Measurements from ENCODE around the gene ELAVL2. TPM values are rescaled to one million over a fixed set of nuclear protein-coding genes. Genes with fewer than 3 reads are reported as not detected.

Gene ELAVL2
- total RNA-seq, 1 experiment from 2014 or later, result 16.8 TPM

GRCh38 chr9:23820451-23821374 is 5.3 kb downstream of the ELAVL2 start:
- Histone ChIP-seq H4K20me1 (ENCODE audit: control insufficient read depth, insufficient read depth, insufficient read length) (no peaks in the 10 kb centered on the region), H3K9me3 (ENCODE audit: control insufficient read depth, low read depth, low read length) (no peaks in the 10 kb centered on the region), H4K8ac (replicated peaks; ENCODE audit: insufficient read length, low read depth, low read length) (no peak overlapping the region), H4K91ac (ENCODE audit: insufficient read length, low read depth, low read length) (no peak overlapping the region), H4K5ac (ENCODE audit: insufficient read length, low read depth, low read length) (no peak overlapping the region), H3K4me2 (ENCODE audit: insufficient read depth, insufficient read length, low read length) (peak overlapping the region; percentile 97), H2AFZ (ENCODE audit: low read length) (no peak overlapping the region), H2BK5ac (ENCODE audit: insufficient read length, low read length) (no peak overlapping the region), H3K14ac (ENCODE audit: insufficient read depth, low read length) (peak overlapping the region; percentile 84), H3K56ac (ENCODE audit: insufficient read length, low read depth, low read length) (no peak overlapping the region), H3K23me2 (ENCODE audit: insufficient read length, low read depth, low read length, poor library complexity, severe bottlenecking) (peaks cover 50% of the 10 kb centered on the region), H3K23ac (ENCODE audit: insufficient read length, low read depth, low read length) (no peak overlapping the region), H2BK20ac (ENCODE audit: low read depth, low read length, poor library complexity, severe bottlenecking) (no peak overlapping the region), H3K79me1 (ENCODE audit: insufficient read depth, low read depth, low read length, poor library complexity, severe bottlenecking) (no peaks in the 10 kb centered on the region), H2AK5ac (ENCODE audit: insufficient read length, low read length) (no peak overlapping the region), H2BK120ac (ENCODE audit: low read depth, low read length, poor library complexity, severe bottlenecking) (no peak overlapping the region), H3K4ac (ENCODE audit: low read depth, low read length) (no peak overlapping the region), H3K27ac (ENCODE audit: insufficient read length, low read depth, low read length) (no peak overlapping the region), H3K18ac (ENCODE audit: insufficient read length, low read depth, low read length) (peak overlapping the region; percentile 41), H3K27me3 (ENCODE audit: insufficient read depth, low read length) (peaks cover 8% of the 10 kb centered on the region; the same call in 1 of the 2 replicates), H2BK12ac (ENCODE audit: insufficient read length, low read depth, low read length) (no peak overlapping the region), H3K9ac (ENCODE audit: extremely low read depth, insufficient read length, low read length) (peak overlapping the region; percentile 63), H3K79me2 (ENCODE audit: insufficient read depth, low read length) (peaks cover 25% of the 10 kb centered on the region; the same call in 1 of the 2 replicates), H3T11ph (ENCODE audit: low read length) (no peak overlapping the region), H3K4me1 (ENCODE audit: insufficient read depth, low read length) (peaks cover 13% of the 10 kb centered on the region; the same call in 1 of the 2 replicates), H2BK15ac (ENCODE audit: low read depth, low read length) (no peak overlapping the region)
- no peaks in the 10 kb centered on the region; a peak in 1 of 7 replicates for H3K36me3 Mint-ChIP-seq (ENCODE audit: insufficient read depth in 1 of 3, low read depth in 3 of 3)
- H3K27me3 Mint-ChIP-seq (ENCODE audit: low read depth), result peaks cover 9% of the 10 kb centered on the region; the same call in 1 of the 2 replicates
- H3K4me1 Mint-ChIP-seq, result peaks cover 44 to 47% of the 10 kb centered on the region in 2 experiments
- no peaks in the 10 kb centered on the region for H3K9me3 Mint-ChIP-seq
- peak; percentile 60 for DNase-seq
- TF ChIP-seq CTCF (conservative IDR thresholded peaks at IDR 0.05), result no peak
- peak overlapping the region in 1 of 2 experiments; percentile 91; a peak in 4 of 5 replicates for H3K4me3 Mint-ChIP-seq
- no CpG with 5 or more reads among the region's 80 CpGs for WGBS (ENCODE audit: extremely low coverage, insufficient read length, low lambda C conversion rate)
- peak overlapping the region in 2 of 3 experiments; percentile 63 to 75; a peak in 2 of 7 replicates for H3K27ac Mint-ChIP-seq
